HEK293 (cell line): ENCODE data around the gene CXorf58.

Experiments used
- CTCF ChIA-PET: fragments of 350-600 bp; formaldehyde crosslinking; extraction: SDS; loops from one replicate; lab custom pipeline; 2021; ENCODE audit warnings: antibody characterized with exemption; lab: Yijun Ruan, JAX
- POLR2A ChIA-PET: fragments of 300-600 bp; formaldehyde crosslinking; extraction: SDS; loops from one replicate; lab custom pipeline; 2020; ENCODE audit warnings: antibody characterized with exemption, inconsistent platforms; lab: Yijun Ruan, JAX
- H3K27ac ChIP-seq: fragments of 200-500 bp; sonication (Bioruptor generic); 2 replicates; pipeline ENCODE4 v1.5.1; 2014; ENCODE audit warnings: low read depth, low read length, control low read depth, inconsistent platforms; ENCODE audit errors: extremely low read depth
- H3K36me3 ChIP-seq, 2 experiments: fragments of 200-500 bp in 1 of 2; sonication (Bioruptor generic) in 1 of 2; 1 replicate in 1 of 2; 2 replicates in 1 of 2; pipeline ENCODE4 v1.5.1; 2014 to 2017; ENCODE audit warnings: inconsistent platforms in 2 of 2, low read length in 2 of 2; ENCODE audit not compliant: control insufficient read depth in 2 of 2, insufficient read depth in 1 of 2
- H3K4me1 ChIP-seq: fragments of 200-500 bp; sonication (Bioruptor generic); 2 replicates; pipeline ENCODE4 v1.5.1; 2014; ENCODE audit warnings: mild to moderate bottlenecking, low read length, inconsistent platforms; ENCODE audit not compliant: control insufficient read depth, insufficient read depth
- H3K4me3 ChIP-seq: 2 replicates; pipeline ENCODE4 v1.5.1; 2011; ENCODE audit warnings: low read depth, mild to moderate bottlenecking, control low read depth, low read length, moderate library complexity
- H3K9me3 ChIP-seq: fragments of 200-500 bp; sonication (Bioruptor generic); 2 replicates; pipeline ENCODE4 v1.5.1; 2014; ENCODE audit warnings: low read depth, low read length, inconsistent platforms; ENCODE audit not compliant: control insufficient read depth, insufficient read depth
- GFI1B ChIP-seq: fragments of 450-650 bp; formaldehyde crosslinking; IDR thresholded peaks from 2 replicates; pipeline ENCODE4 v1.5.1; 2016; ENCODE audit warnings: missing biosample characterization, missing genetic modification characterization
- HOXD13 ChIP-seq: sonication (generic); formaldehyde crosslinking; IDR thresholded peaks from 2 replicates; pipeline ENCODE4 v1.8.0; 2022; ENCODE audit warnings: missing genetic modification reagents, borderline replicate concordance
- IKZF3 ChIP-seq: fragments of 450-650 bp; IDR thresholded peaks from 2 replicates; pipeline ENCODE4 v1.5.0; 2018; ENCODE audit warnings: missing biosample characterization, mild to moderate bottlenecking, missing genetic modification characterization, moderate library complexity
- MZF1 ChIP-seq: fragments of 450-650 bp; formaldehyde crosslinking; IDR thresholded peaks from 2 replicates; pipeline ENCODE4 v1.5.1; 2017; ENCODE audit warnings: missing biosample characterization, missing genetic modification characterization, borderline replicate concordance
- YY2 ChIP-seq: fragments of 450-650 bp; formaldehyde crosslinking; IDR thresholded peaks from 2 replicates; pipeline ENCODE4 v1.5.1; 2016; ENCODE audit warnings: missing biosample characterization, missing genetic modification characterization
- ZBTB1 ChIP-seq: fragments of 450-650 bp; formaldehyde crosslinking; IDR thresholded peaks from 2 replicates; pipeline ENCODE4 v1.5.1; 2016; ENCODE audit warnings: missing biosample characterization, missing genetic modification characterization
- ZBTB17 ChIP-seq: fragments of 450-650 bp; formaldehyde crosslinking; IDR thresholded peaks from 2 replicates; pipeline ENCODE4 v1.5.1; 2016; ENCODE audit warnings: missing biosample characterization, missing genetic modification characterization
- ZBTB20 ChIP-seq: fragments of 450-650 bp; formaldehyde crosslinking; IDR thresholded peaks from 2 replicates; pipeline ENCODE4 v1.5.1; 2016; ENCODE audit warnings: missing biosample characterization, missing genetic modification characterization
- ZBTB48 ChIP-seq: fragments of 450-650 bp; formaldehyde crosslinking; IDR thresholded peaks from 2 replicates; pipeline ENCODE4 v1.5.1; 2016; ENCODE audit warnings: missing biosample characterization, missing genetic modification characterization
- ZIC2 ChIP-seq: fragments of 450-650 bp; formaldehyde crosslinking; IDR thresholded peaks from 2 replicates; pipeline ENCODE4 v1.5.1; 2016; ENCODE audit warnings: missing biosample characterization, missing genetic modification characterization
- ZNF10 ChIP-seq: fragments of 450-650 bp; formaldehyde crosslinking; IDR thresholded peaks from 2 replicates; pipeline ENCODE4 v1.5.1; 2017; ENCODE audit warnings: missing biosample characterization, missing genetic modification characterization
- ZNF112 ChIP-seq: fragments of 450-650 bp; formaldehyde crosslinking; IDR thresholded peaks from 2 replicates; pipeline ENCODE4 v1.5.0; 2017; ENCODE audit warnings: missing biosample characterization, missing genetic modification characterization
- ZNF211 ChIP-seq: fragments of 450-650 bp; formaldehyde crosslinking; IDR thresholded peaks from 2 replicates; pipeline ENCODE4 v1.5.1; 2016; ENCODE audit warnings: low read depth, missing biosample characterization, missing genetic modification characterization
- ZNF221 ChIP-seq: fragments of 450-650 bp; formaldehyde crosslinking; IDR thresholded peaks from 2 replicates; pipeline ENCODE4 v1.5.1; 2017; ENCODE audit warnings: missing biosample characterization, missing genetic modification characterization, borderline replicate concordance
- ZNF239 ChIP-seq: fragments of 450-650 bp; formaldehyde crosslinking; IDR thresholded peaks from 2 replicates; pipeline ENCODE4 v1.5.1; 2016; ENCODE audit warnings: missing biosample characterization, missing genetic modification characterization
- ZNF341 ChIP-seq: fragments of 450-650 bp; formaldehyde crosslinking; IDR thresholded peaks from 2 replicates; pipeline ENCODE4; 2016; ENCODE audit warnings: low read depth, missing biosample characterization, missing genetic modification characterization
- ZNF366 ChIP-seq: fragments of 450-650 bp; formaldehyde crosslinking; conservative IDR thresholded peaks from 2 replicates; pipeline ENCODE4 v1.5.1; 2016; ENCODE audit warnings: missing biosample characterization, missing genetic modification characterization
- ZNF426 ChIP-seq: fragments of 450-650 bp; formaldehyde crosslinking; IDR thresholded peaks from 2 replicates; pipeline ENCODE4 v1.5.1; 2017; ENCODE audit warnings: missing biosample characterization, missing genetic modification characterization, mild to moderate bottlenecking, inconsistent platforms, moderate library complexity
- ZNF514 ChIP-seq: fragments of 450-650 bp; formaldehyde crosslinking; IDR thresholded peaks from 2 replicates; pipeline ENCODE4 v1.5.1; 2016; ENCODE audit warnings: missing biosample characterization, missing genetic modification characterization
- ZNF560 ChIP-seq: fragments of 450-650 bp; formaldehyde crosslinking; IDR thresholded peaks from 2 replicates; pipeline ENCODE4 v1.5.1; 2017; ENCODE audit warnings: missing biosample characterization, missing genetic modification characterization, borderline replicate concordance
- ZNF600 ChIP-seq: fragments of 450-650 bp; formaldehyde crosslinking; IDR thresholded peaks from 2 replicates; pipeline ENCODE4 v1.5.1; 2016; ENCODE audit warnings: missing biosample characterization, missing genetic modification characterization
- ZNF654 ChIP-seq: fragments of 450-650 bp; formaldehyde crosslinking; IDR thresholded peaks from 2 replicates; pipeline ENCODE4 v1.5.1; 2016; ENCODE audit warnings: low read depth, missing biosample characterization, missing genetic modification characterization
- ZNF664 ChIP-seq: fragments of 450-650 bp; formaldehyde crosslinking; IDR thresholded peaks from 2 replicates; pipeline ENCODE4 v1.5.1; 2016; ENCODE audit warnings: missing biosample characterization, missing genetic modification characterization
- ZNF701 ChIP-seq: fragments of 450-650 bp; formaldehyde crosslinking; IDR thresholded peaks from 2 replicates; pipeline ENCODE4 v1.5.1; 2016; ENCODE audit warnings: missing biosample characterization, missing genetic modification characterization
- ZSCAN5A ChIP-seq: fragments of 450-650 bp; formaldehyde crosslinking; IDR thresholded peaks from 2 replicates; pipeline ENCODE4 v1.5.1; 2016; ENCODE audit warnings: missing biosample characterization, missing genetic modification characterization
- TF ChIP-seq, protein P1 (sequence below): fragments of 450-650 bp; formaldehyde crosslinking; IDR thresholded peaks from 2 replicates; pipeline ENCODE4 v1.5.1; 2017; ENCODE audit warnings: missing biosample characterization, mild to moderate bottlenecking, missing genetic modification characterization, moderate library complexity
- TF ChIP-seq, protein P2 (sequence below): fragments of 450-650 bp; IDR thresholded peaks from 2 replicates; pipeline ENCODE4 v1.5.1; 2018; ENCODE audit warnings: missing biosample characterization, mild to moderate bottlenecking, missing genetic modification characterization
- TF ChIP-seq, protein P3 (sequence below): fragments of 450-650 bp; formaldehyde crosslinking; IDR thresholded peaks from 2 replicates; pipeline ENCODE4 v1.5.1; 2016; ENCODE audit warnings: missing biosample characterization, missing genetic modification characterization
- TF ChIP-seq, protein P4 (sequence below): fragments of 450-650 bp; formaldehyde crosslinking; IDR thresholded peaks from 2 replicates; pipeline ENCODE4 v1.5.1; 2016; ENCODE audit warnings: missing biosample characterization, missing genetic modification characterization
- TF ChIP-seq, protein P5 (sequence below): fragments of 450-650 bp; formaldehyde crosslinking; IDR thresholded peaks from 2 replicates; pipeline ENCODE4 v1.5.1; 2016; ENCODE audit warnings: missing biosample characterization, missing genetic modification characterization, low read depth

CXorf58 gene

DNA sequence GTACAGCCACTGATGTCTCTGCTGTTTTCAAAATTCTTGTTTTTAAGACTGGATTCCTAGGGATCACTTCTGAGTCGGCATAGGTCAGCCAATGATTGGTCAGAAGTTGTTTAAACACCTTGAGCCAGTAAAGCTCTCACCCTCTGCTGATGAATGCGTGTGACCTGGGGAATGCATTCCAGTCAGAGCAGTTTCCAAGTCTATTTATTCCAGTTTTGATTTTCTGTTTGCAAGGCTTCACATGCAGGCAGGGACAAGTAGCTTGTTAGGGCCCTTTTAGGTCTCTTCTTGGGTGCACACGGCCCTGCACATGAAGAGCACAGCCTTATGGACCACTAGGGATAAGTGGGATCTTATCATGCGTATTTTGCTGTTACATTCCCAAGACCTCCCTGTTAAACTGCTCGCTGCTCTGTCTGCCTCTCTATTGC is 72.2 kb downstream of the CXorf58 start:
- peak overlapping the region; percentile 7; the same call in 1 of the 2 replicates for H3K27ac ChIP-seq
- POLR2A ChIA-PET, result no interaction called here
- no peaks in the 10 kb centered on the region for H3K9me3 ChIP-seq
- CTCF ChIA-PET, result interaction anchor here (0.6 to 1.7 kb wide), 2 partner anchors 75 to 166 kb away, joined by 3 to 6 read pairs; partner anchors contain the start of gene EIF2S3
- H3K4me3 ChIP-seq, result no peak overlapping the region
- H3K36me3 ChIP-seq, result peaks cover 19 to 29% of the 10 kb centered on the region in 2 experiments
- H3K4me1 ChIP-seq, result peaks cover 12% of the 10 kb centered on the region
- no peak for TF ChIP-seq ZNF654 (tag by site-specific recombination)
- TF ChIP-seq ZNF341 (tag by site-specific recombination), result peak; percentile 82
- TF ChIP-seq ZBTB1 (tag by site-specific recombination), result no peak
- TF ChIP-seq ZSCAN5A (tag by site-specific recombination), result no peak
- TF ChIP-seq, protein P1, sequence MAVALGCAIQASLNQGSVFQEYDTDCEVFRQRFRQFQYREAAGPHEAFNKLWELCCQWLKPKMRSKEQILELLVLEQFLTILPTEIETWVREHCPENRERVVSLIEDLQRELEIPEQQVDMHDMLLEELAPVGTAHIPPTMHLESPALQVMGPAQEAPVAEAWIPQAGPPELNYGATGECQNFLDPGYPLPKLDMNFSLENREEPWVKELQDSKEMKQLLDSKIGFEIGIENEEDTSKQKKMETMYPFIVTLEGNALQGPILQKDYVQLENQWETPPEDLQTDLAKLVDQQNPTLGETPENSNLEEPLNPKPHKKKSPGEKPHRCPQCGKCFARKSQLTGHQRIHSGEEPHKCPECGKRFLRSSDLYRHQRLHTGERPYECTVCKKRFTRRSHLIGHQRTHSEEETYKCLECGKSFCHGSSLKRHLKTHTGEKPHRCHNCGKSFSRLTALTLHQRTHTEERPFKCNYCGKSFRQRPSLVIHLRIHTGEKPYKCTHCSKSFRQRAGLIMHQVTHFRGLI (tag by site-specific recombination), result no peak
- TF ChIP-seq, protein P2, sequence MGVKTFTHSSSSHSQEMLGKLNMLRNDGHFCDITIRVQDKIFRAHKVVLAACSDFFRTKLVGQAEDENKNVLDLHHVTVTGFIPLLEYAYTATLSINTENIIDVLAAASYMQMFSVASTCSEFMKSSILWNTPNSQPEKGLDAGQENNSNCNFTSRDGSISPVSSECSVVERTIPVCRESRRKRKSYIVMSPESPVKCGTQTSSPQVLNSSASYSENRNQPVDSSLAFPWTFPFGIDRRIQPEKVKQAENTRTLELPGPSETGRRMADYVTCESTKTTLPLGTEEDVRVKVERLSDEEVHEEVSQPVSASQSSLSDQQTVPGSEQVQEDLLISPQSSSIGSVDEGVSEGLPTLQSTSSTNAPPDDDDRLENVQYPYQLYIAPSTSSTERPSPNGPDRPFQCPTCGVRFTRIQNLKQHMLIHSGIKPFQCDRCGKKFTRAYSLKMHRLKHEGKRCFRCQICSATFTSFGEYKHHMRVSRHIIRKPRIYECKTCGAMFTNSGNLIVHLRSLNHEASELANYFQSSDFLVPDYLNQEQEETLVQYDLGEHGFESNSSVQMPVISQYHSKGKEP (tag by site-specific recombination), result peak; percentile 30; the same call in 1 of the 2 replicates
- TF ChIP-seq ZNF426 (tag by site-specific recombination), result no peak
- TF ChIP-seq, protein P3, sequence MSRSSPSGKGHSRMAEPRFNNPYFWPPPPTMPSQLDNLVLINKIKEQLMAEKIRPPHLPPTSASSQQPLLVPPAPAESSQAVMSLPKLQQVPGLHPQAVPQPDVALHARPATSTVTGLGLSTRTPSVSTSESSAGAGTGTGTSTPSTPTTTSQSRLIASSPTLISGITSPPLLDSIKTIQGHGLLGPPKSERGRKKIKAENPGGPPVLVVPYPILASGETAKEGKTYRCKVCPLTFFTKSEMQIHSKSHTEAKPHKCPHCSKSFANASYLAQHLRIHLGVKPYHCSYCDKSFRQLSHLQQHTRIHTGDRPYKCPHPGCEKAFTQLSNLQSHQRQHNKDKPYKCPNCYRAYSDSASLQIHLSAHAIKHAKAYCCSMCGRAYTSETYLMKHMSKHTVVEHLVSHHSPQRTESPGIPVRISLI (tag by site-specific recombination), result no peak
- no peak for TF ChIP-seq ZNF560
- peak; percentile 88 for TF ChIP-seq IKZF3 (tag by site-specific recombination)
- no peak for TF ChIP-seq MZF1 (tag by site-specific recombination)
- no peak for TF ChIP-seq GFI1B
- no peak for TF ChIP-seq ZNF112 (tag by site-specific recombination)
- 0 out of 2 replicates have a peak, but pooled peaks have one; percentile 56 for TF ChIP-seq ZBTB48 (tag by site-specific recombination)
- no peak for TF ChIP-seq ZNF514 (tag by site-specific recombination)
- TF ChIP-seq, protein P4, sequence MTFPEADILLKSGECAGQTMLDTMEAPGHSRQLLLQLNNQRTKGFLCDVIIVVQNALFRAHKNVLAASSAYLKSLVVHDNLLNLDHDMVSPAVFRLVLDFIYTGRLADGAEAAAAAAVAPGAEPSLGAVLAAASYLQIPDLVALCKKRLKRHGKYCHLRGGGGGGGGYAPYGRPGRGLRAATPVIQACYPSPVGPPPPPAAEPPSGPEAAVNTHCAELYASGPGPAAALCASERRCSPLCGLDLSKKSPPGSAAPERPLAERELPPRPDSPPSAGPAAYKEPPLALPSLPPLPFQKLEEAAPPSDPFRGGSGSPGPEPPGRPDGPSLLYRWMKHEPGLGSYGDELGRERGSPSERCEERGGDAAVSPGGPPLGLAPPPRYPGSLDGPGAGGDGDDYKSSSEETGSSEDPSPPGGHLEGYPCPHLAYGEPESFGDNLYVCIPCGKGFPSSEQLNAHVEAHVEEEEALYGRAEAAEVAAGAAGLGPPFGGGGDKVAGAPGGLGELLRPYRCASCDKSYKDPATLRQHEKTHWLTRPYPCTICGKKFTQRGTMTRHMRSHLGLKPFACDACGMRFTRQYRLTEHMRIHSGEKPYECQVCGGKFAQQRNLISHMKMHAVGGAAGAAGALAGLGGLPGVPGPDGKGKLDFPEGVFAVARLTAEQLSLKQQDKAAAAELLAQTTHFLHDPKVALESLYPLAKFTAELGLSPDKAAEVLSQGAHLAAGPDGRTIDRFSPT (tag by site-specific recombination), result no peak
- no peak for TF ChIP-seq ZNF366 (tag by site-specific recombination)
- TF ChIP-seq ZNF664 (tag by site-specific recombination), result no peak
- no peak for TF ChIP-seq ZNF221 (tag by site-specific recombination)
- peak; percentile 51; the same call in 1 of the 2 replicates for TF ChIP-seq ZNF600 (tag by site-specific recombination)
- no peak for TF ChIP-seq ZNF211
- no peak for TF ChIP-seq HOXD13 (CRISPR knock-in tag)
- TF ChIP-seq ZNF10 (tag by site-specific recombination), result 0 out of 2 replicates have a peak, but pooled peaks have one; percentile 55
- peak; percentile 34 for TF ChIP-seq ZBTB20 (tag by site-specific recombination)
- TF ChIP-seq ZNF239 (tag by site-specific recombination), result no peak
- no peak for TF ChIP-seq ZIC2 (tag by site-specific recombination)
- TF ChIP-seq, protein P5, sequence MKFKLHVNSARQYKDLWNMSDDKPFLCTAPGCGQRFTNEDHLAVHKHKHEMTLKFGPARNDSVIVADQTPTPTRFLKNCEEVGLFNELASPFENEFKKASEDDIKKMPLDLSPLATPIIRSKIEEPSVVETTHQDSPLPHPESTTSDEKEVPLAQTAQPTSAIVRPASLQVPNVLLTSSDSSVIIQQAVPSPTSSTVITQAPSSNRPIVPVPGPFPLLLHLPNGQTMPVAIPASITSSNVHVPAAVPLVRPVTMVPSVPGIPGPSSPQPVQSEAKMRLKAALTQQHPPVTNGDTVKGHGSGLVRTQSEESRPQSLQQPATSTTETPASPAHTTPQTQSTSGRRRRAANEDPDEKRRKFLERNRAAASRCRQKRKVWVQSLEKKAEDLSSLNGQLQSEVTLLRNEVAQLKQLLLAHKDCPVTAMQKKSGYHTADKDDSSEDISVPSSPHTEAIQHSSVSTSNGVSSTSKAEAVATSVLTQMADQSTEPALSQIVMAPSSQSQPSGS (tag by site-specific recombination), result no peak
- no peak for TF ChIP-seq ZNF701 (tag by site-specific recombination)
- no peak for TF ChIP-seq YY2 (tag by site-specific recombination)
- TF ChIP-seq ZBTB17, result peak; percentile 50; the same call in 1 of the 2 replicates
